ENCODE results near the gene PEDS1.
A peak's percentile ranks its signal among the peaks of the same experiment; 100 is the strongest.
"Not testable (repeated sequence)": the region's sequence is repeated elsewhere in the genome, so short reads cannot be mapped to it uniquely, and the experiment has no call there.

Gene PEDS1

GRCh38 chr20:50153500-50154377, at the start of gene PEDS1:
TSS of gene PEDS1 (minus strand) at chr20:50153723. CDS start at chr20:50153637, 86 bp downstream.
- H3K27ac Mint-ChIP-seq: peak within 1 kb of the TSS; percentile 49 to 72 (median 55)
- H3K27me3 Mint-ChIP-seq (ENCODE audit: low read depth): peaks cover 4% of the 10 kb centered on the region
- peaks cover 6% of the 10 kb centered on the region for H3K36me3 Mint-ChIP-seq (ENCODE audit: low read depth)
- no peaks in the 10 kb centered on the region for H3K9me3 Mint-ChIP-seq
- TF ChIP-seq CTCF (IDR thresholded peaks at IDR 0.05; ENCODE audit: unreplicated experiment in 3 of 3): no peak
- peaks cover 48% of the 10 kb centered on the region for H3K4me1 Mint-ChIP-seq
- peak within 1 kb of the TSS; percentile 86 to 90 (median 87) for H3K4me3 Mint-ChIP-seq

- H3K4me1 Mint-ChIP-seq: no peaks in the 10 kb centered on the region
- H3K27ac Mint-ChIP-seq: no peak overlapping the region
- H3K9me3 Mint-ChIP-seq: peaks cover 13% of the 10 kb centered on the region
- H3K27me3 Mint-ChIP-seq (ENCODE audit: low read depth): peaks cover 9% of the 10 kb centered on the region
- no peaks in the 10 kb centered on the region for H3K36me3 Mint-ChIP-seq (ENCODE audit: low read depth)
- TF ChIP-seq CTCF (IDR thresholded peaks at IDR 0.05; ENCODE audit: unreplicated experiment in 3 of 3): no peak
- H3K4me3 Mint-ChIP-seq: no peak overlapping the region
These were observed 49.2 kb upstream of the PEDS1 start for GRCh38 chr20:50202677-50203076.

- H3K4me1 Mint-ChIP-seq; H3K27me3 Mint-ChIP-seq (ENCODE audit: low read depth): not testable (repeated sequence)
These were observed 48.2 kb upstream of the PEDS1 start for GRCh38 chr20:50201710-50202109.

GRCh38 chr20:50200482-50201104, 47.1 kb upstream of the PEDS1 start:
- Mint-ChIP-seq H3K27ac (no peak overlapping the region), H3K27me3 (ENCODE audit: low read depth) (peaks cover 9% of the 10 kb centered on the region), H3K9me3 (peaks cover 13% of the 10 kb centered on the region), H3K4me3 (no peak overlapping the region), H3K36me3 (ENCODE audit: low read depth) (no peaks in the 10 kb centered on the region), H3K4me1 (no peaks in the 10 kb centered on the region)
- no peak for TF ChIP-seq CTCF (IDR thresholded peaks at IDR 0.05; ENCODE audit: unreplicated experiment in 3 of 3)

More at GRCh38 chr20:50201710-50202109, 48.2 kb upstream of the PEDS1 start:
- H3K9me3 Mint-ChIP-seq: peaks cover 13% of the 10 kb centered on the region
- not testable (repeated sequence) for H3K27ac Mint-ChIP-seq; H3K4me3 Mint-ChIP-seq; H3K36me3 Mint-ChIP-seq (ENCODE audit: low read depth)

- no peak overlapping the region for H3K4me3 Mint-ChIP-seq
- H3K9me3 Mint-ChIP-seq: peaks cover 13% of the 10 kb centered on the region
- H3K4me1 Mint-ChIP-seq: no peaks in the 10 kb centered on the region
- peaks cover 14% of the 10 kb centered on the region for H3K27me3 Mint-ChIP-seq (ENCODE audit: low read depth)
- no peak overlapping the region for H3K27ac Mint-ChIP-seq
- no peak for TF ChIP-seq CTCF (IDR thresholded peaks at IDR 0.05; ENCODE audit: unreplicated experiment in 3 of 3)
- H3K36me3 Mint-ChIP-seq (ENCODE audit: low read depth): no peaks in the 10 kb centered on the region
These were observed 46.2 kb upstream of the PEDS1 start for GRCh38 chr20:50199703-50200102.

- no peak overlapping the region for H3K27ac Mint-ChIP-seq
- no peaks in the 10 kb centered on the region for H3K36me3 Mint-ChIP-seq (ENCODE audit: low read depth)
These were observed 45.2 kb upstream of the PEDS1 start for GRCh38 chr20:50198716-50199115.

More at GRCh38 chr20:50198716-50199115, 45.2 kb upstream of the PEDS1 start:
- H3K4me1 Mint-ChIP-seq: no peaks in the 10 kb centered on the region
- H3K27me3 Mint-ChIP-seq (ENCODE audit: low read depth): peaks cover 15% of the 10 kb centered on the region
- no peak for TF ChIP-seq CTCF (IDR thresholded peaks at IDR 0.05; ENCODE audit: unreplicated experiment in 3 of 3)
- no peak overlapping the region for H3K4me3 Mint-ChIP-seq
- peaks cover 6% of the 10 kb centered on the region for H3K9me3 Mint-ChIP-seq

All from nephron (organoid).